ENCODE results near the gene OR1F1.

DNA sequence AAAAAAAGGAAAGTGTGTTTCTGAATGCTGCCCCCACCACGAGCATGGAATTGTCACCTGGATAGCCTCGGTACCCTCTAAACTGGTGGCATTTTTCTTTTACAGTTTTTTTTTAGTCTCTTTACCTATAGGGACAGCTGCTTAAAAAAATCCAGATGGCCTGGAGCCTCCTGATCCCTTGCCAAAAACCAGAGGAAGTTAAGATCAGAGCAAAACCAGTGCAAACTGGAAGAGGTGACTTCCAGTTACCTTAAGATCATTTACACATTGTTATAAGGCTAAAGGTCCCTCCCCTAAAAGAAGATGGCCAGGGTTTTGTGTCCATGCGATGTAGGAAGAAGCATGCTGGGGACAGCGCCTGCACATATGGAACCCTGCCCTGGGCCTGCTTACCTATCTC is 65.0 kb downstream of the OR1F1 start:
- no peak for TF ChIP-seq POLR2A (IDR thresholded peaks at IDR 0.05)
- no peak for TF ChIP-seq POLR2AphosphoS5 (IDR thresholded peaks at IDR 0.05)
- TF ChIP-seq, protein P1, sequence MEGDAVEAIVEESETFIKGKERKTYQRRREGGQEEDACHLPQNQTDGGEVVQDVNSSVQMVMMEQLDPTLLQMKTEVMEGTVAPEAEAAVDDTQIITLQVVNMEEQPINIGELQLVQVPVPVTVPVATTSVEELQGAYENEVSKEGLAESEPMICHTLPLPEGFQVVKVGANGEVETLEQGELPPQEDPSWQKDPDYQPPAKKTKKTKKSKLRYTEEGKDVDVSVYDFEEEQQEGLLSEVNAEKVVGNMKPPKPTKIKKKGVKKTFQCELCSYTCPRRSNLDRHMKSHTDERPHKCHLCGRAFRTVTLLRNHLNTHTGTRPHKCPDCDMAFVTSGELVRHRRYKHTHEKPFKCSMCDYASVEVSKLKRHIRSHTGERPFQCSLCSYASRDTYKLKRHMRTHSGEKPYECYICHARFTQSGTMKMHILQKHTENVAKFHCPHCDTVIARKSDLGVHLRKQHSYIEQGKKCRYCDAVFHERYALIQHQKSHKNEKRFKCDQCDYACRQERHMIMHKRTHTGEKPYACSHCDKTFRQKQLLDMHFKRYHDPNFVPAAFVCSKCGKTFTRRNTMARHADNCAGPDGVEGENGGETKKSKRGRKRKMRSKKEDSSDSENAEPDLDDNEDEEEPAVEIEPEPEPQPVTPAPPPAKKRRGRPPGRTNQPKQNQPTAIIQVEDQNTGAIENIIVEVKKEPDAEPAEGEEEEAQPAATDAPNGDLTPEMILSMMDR (IDR thresholded peaks at IDR 0.05) = no peak
